Activated gamma-delta T cell treated with Interleukin-2 at 50 U/mL for 16 hours (primary cell): ENCODE data around the gene RNF13.
"Not testable (repeated sequence)": the region's sequence is repeated elsewhere in the genome, so short reads cannot be mapped to it uniquely, and the experiment has no call there.

Experiments
- DNase-seq: peaks from one replicate; pipeline ENCODE4 v3.0.0-alpha.2; 2020

The RNF13 gene

DNA sequence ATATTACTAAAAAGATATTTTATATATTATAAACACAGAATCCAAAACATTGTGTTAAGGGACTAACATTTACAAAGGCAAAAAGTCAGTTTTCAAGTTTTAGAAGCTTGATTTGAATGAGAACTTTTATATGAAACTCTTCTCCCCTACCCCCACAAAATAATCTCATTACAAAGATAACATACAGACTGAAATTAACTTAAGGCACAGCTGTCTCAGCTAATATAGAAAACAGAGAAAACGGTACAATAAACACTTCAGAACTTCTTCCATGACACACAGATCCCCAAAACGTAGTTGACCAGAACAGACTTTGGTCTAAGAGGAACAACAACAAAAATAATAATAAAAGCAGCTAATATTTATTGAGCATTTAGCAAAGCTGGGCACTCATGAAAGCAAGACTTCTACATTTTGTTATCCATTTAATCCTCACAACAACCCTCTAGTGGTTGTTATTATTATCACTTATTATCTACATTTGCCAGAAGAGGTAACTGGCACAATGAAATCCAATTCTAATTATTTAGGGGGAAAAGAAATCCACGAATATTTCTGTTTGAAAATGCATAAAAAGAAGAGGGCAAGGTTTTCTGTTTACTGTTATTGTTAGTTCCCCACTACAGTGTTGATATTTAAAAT lies 89.6 kb downstream of the RNF13 start:
- no peak for DNase-seq

DNA sequence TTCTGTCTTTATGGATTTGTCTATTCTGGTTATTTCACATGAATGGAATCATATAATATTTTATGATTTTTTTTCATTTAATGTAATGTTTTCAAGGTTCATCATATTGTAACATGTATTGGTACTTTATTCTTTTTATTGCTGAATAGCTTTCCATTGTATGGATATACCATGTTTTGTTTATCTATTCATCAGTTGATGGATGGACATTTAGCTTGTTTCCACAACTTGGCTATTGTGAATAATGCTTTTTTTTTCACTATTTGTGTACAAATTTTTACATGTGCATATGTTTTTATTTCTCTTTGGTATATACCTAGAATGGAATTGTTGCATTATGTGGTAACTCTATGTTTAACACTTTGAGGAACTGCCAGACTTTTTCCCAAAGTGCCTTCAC lies 93.0 kb downstream of the RNF13 start:
- DNase-seq = no peak

DNA sequence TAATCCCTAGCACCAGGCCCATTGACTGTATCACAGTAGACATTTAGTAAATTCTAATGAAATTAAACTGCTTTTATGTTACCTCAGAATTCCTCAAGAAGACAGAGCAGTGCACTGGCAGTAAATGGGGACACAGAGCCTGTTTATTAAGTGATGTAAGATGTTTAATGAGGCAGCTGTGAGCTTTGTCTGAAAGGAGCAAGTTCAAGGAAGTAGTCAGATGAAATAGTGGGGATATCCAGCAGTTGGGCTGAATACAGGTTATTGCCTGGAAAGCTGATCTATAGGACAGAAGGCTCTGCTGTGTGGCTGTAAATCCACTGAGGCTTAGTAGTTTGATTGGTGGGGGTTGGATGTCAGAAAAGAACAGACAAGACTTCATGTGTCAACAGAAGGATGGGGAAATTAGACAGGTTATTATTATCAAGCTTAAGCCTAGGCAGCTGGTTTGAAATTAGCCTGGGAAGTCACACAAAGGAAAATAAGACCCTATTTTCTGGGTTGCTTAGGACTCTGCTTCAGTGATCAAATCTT lies 95.5 kb downstream of the RNF13 start:
- no peak for DNase-seq

- DNase-seq = no peak
These were observed 96.9 kb downstream of the RNF13 start for GRCh38 chr3:149909923-149910322.

DNA sequence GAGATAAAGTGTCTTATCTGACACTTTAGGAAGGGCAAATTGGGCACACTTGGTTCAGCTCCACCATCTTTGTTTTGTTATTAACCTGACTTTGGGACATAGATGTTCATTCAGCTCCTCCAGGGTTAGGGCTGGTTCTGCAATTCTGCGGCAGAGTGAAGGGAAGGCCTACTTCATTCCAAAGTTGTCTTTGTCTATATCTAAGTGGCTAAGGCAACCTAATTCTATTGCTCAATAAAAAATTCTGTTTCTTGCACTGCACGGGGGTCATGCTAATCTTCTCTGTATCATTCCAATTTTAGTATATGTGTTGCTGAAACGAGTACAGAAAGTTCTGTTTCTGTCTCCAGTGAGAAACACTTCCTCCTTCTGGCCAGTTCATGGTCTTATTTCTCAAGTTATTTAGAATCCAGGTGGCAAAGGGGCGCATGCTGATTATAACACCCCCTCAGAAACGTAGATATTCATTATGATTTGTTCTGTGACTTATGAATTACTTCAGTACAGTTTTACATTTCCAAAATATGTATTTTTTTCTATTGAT lies 104.2 kb downstream of the RNF13 start:
- no peak for DNase-seq

- no peak for DNase-seq
These were observed 106.5 kb downstream of the RNF13 start for GRCh38 chr3:149919509-149919908.

DNA sequence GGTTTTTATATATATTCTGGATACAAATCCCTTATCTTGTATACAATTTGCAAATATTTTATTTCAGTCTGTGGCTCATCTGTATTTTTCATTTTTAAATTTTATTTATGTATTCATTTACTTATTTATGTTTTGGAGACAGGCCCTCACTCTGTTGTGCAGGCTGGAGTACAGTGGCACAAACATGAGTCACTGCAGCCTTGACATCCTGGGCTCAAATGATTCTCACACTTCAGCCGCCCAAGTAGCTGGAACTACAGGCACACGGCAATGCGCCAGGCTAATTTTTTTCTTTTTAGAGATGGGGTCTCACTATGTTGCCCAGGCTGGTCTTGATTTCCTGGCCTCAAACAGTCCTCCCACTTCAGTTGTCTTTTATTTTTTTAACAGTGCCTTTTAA lies 107.1 kb downstream of the RNF13 start:
- DNase-seq = no peak

- no peak for DNase-seq
These were observed 120.0 kb downstream of the RNF13 start for GRCh38 chr3:149933008-149933407.

DNA sequence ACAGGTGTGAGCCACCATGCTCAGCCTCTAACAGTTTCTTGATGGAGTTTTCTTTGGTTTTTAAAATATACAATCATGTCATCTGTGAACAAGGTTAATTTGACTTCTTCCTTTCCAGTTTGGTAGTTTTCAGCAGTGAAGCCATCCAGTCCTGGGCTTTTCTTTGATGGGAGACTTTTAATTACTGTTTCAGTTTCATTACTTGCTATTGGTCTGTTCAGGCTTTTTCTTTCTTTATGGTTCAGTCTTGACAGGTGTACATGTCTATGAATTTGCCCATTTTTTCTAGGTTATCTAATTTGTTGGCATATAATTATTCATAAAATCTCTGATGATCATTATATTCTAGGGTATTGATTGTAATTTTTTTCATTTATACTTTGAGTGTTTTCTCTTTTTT lies 120.8 kb downstream of the RNF13 start:
- DNase-seq = no peak

- no peak for DNase-seq
These were observed 121.5 kb downstream of the RNF13 start for GRCh38 chr3:149934524-149934923.

- DNase-seq = peak; percentile 17
These were observed 123.8 kb downstream of the RNF13 start for GRCh38 chr3:149936812-149937230.

DNA sequence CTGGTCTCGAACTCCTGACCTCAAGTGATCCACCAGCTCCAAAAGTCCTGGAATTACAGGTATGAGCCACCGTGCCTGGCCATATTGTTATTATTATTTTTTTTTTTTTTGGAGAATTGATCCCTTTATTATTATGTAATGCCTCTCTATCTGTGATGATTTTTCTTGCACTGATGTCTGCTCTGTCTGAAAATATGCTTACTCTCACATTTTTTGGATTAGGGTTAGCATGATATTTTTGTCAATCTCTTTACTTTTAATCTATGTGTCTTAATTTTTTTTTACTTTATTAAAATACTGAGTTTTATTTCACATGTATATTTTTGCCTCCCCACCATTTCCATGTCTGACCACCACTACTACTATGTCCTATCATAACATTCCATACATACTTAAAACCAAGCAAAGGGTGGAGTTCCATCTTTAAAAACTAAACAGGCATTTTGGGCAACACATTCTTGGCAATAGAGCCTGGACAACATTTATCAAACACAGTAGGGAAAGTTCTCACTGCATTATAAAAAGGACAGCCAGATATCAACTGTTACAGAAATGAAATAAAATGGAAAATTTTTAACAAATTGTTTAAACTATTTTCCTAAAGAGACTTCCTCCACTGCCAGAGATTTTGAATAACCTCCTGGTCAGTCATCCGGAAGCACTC lies 125.5 kb downstream of the RNF13 start:
- DNase-seq = not testable (repeated sequence)

DNA sequence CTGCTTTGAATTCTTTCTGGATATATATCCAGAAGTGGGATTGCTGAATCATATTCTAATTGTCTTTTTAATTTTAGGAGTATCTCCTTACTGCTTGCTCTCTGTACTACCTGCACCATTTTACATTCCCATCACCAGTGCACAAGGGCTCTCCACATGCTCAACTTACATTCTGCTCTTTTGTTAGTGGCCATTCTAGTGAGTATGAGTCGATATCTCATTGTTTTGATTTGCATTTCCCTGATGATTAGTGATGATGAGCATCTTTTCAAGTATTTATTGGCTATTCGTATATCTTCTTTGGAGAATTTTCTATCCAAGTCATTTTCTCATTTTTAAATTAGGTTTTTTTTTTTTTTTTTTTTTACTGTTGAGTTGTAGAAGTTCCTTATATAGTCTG lies 128.2 kb downstream of the RNF13 start:
- no peak for DNase-seq

DNA sequence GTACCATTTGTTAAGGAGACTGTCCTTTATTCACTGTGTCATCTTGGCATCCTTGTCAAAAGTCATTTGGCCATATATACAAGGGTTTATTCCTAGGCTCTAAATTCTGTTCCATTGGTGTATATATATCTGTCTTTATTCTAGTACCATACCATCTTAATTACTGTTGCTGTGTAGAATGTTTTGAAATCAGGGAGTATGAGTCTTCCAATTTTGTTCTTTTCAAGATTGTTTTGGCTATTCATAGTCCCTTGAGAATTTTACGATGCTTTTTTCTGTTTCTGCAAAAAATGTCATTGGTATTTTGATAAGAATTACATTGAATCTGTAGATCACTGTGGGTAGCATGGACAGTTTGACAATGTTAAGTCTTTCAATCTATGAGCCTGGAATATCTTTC lies 128.9 kb downstream of the RNF13 start:
- DNase-seq = no peak

- DNase-seq = no peak
These were observed 129.4 kb downstream of the RNF13 start for GRCh38 chr3:149942409-149942808.

- not testable (repeated sequence) for DNase-seq
These were observed 131.0 kb downstream of the RNF13 start for GRCh38 chr3:149943966-149944365.

DNA sequence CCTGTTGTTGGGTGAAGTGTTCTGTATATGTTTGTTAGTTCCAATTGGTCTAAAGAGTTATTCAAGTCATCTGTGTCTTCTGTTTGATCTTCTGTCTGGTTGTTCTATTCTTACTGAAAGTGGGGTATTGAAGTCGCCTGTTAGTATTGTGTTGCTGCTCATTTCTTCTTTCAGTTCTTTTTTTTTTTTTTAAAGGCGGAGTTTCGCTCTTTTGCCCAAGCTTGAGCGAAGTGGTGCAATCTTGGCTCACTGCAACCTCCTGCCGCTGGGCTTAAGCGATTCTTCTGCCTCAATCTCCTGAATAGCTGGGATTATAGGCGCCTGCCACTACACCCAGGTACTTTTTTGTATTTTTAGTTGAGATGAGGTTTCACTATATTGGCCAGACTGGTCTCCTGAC lies 134.2 kb downstream of the RNF13 start:
- DNase-seq = no peak

GRCh38 chr3:149949181-149949580 lies 136.2 kb downstream of the RNF13 start:
- no peak for DNase-seq

- DNase-seq = no peak
These were observed 141.8 kb downstream of the RNF13 start for GRCh38 chr3:149954812-149955211.

DNA sequence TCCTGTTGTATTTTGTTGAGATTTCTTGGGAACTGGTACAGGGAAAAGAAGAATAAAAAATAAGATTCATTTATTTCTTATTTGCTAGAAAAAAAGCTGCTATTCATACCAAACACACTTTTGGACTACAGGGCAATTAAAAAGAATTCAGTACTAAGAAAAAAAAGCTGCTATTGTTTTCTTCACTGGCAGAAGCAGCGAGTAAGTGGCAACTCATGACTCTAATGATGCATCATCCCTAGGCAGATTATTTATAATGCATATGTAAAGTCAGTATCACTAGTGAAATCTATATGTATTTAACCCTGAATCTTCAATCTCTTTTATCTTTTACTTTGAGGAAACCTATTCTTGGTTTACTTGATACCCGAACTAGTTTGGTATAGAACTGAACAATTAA lies 142.4 kb downstream of the RNF13 start:
- DNase-seq = no peak

GRCh38 chr3:149957361-149958125 lies 144.5 kb downstream of the RNF13 start:
- no peak for DNase-seq

DNA sequence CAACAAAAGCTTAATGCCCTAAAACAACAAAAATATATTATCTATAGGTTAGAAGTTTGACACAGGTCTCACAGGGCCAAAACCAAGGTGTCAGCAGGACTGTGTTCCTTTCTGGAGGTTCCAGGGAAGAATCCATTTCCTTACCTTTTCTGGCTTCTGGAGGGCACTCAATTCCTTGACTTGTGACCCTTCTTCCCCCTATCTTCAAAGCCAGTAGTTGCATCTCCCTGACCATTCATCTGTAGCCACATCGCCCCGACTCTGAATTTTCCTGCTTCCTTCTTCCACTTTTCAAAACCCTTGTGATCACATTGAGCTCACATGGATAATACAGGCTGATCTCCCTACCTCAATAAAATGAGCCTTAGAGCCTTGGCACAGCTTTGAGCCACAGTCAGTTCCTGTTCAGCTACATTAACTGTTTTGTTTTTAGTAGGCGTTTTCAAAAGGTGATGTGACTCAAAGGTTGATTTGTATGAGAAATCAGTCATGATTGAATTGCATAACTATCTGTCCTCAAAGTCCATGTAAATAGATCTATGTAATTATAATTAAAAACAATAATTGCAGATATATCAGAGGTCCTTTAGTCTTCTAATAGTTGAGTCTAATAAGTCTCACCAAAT lies 145.3 kb downstream of the RNF13 start:
- no peak for DNase-seq

- DNase-seq = no peak
These were observed 146.4 kb downstream of the RNF13 start for GRCh38 chr3:149959443-149959842.
